Motor neuron (in vitro differentiated cells): ENCODE data around the gene BRCA2. TPM values are rescaled to one million over a fixed set of nuclear protein-coding genes. Genes with fewer than 3 reads are reported as not detected.

ENCODE experiments used
- ATAC-seq, 8 experiments: fragments of 200-7000 bp; cut with Tn5 transposase; replicated peaks in 6 of 8; 2 replicates each; pipeline ENCODE4 v1.8.0; 2021; ENCODE audit warnings: mild to moderate bottlenecking in 8 of 8, moderate library complexity in 8 of 8
- H3K27ac ChIP-seq, 2 donors: fragments of 250-450 bp; sonication (Bioruptor Pico); 2 replicates each; pipeline ENCODE4 v1.9.0; 2021; ENCODE audit warnings: antibody characterized with exemption in 2 of 2, mild to moderate bottlenecking in 2 of 2, moderate library complexity in 1 of 2
- H3K4me1 ChIP-seq, 2 donors: fragments of 250-450 bp; sonication (Bioruptor Pico); replicated peaks in 1 of 2; 2 replicates each; pipeline ENCODE4 v1.6.1; 2021; ENCODE audit warnings: antibody characterized with exemption in 2 of 2, mild to moderate bottlenecking in 2 of 2, moderate library complexity in 1 of 2
- H3K4me3 ChIP-seq, 5 donors: fragments of 250-450 bp; sonication (Bioruptor Pico); 2 replicates each; pipeline ENCODE4 v1.9.0; 2021; ENCODE audit warnings: antibody characterized with exemption in 5 of 5, mild to moderate bottlenecking in 5 of 5, moderate library complexity in 4 of 5
- WGBS, 10 experiments: fragments of 450-650 bp; shearing (Covaris generic); methylation state at CpG; one replicate each; pipeline ENCODE4 v1.0.0; 2022; 5-methylcytosine and 5-hydroxymethylcytosine counted together
- in situ Hi-C, 9 experiments: fragments of 400-800 bp; cut with MboI; loops; one replicate each; pipeline ENCODE4 v1.15.0; 2021; ENCODE audit warnings: low sequenced_read_pairs in 9 of 9, low pct_unique_long_range_greater_than_20kb in 2 of 9; ENCODE audit not compliant: unreplicated experiment in 9 of 9
- total RNA-seq, 8 experiments: library from RNA; unstranded; fragments of 300-600 nt; gene quantifications; 2 replicates each; pipeline versions ENCODE4 v1.2.3 to v1.2.4, GENCODE V29; 2022

Gene BRCA2
- total RNA-seq, 8 experiments from 2014 or later: 0.54 to 9.1 (median 1.7) TPM

- 67 to 100% (median 84%) methylated on average over 1 to 4 of the region's 4 CpGs for WGBS, 10 experiments
- in situ Hi-C loops: no loop called here
- H3K27ac ChIP-seq: no peak overlapping the region
- no peaks in the 10 kb centered on the region for H3K4me1 ChIP-seq
- H3K4me3 ChIP-seq: no peak overlapping the region
- no peak for ATAC-seq
Observed at GRCh38 chr13:32285633-32285965, 29.7 kb upstream of the BRCA2 start.

GRCh38 chr13:32297206-32297605 lies 18.1 kb upstream of the BRCA2 start:
- in situ Hi-C loops: no loop called here
- 11 to 100% (median 74%) methylated on average over 1 to 2 of the region's 2 CpGs; no CpG with 5 or more reads in 2 of the 10 experiments for WGBS, 10 experiments
- Histone ChIP-seq H3K27ac (no peak overlapping the region), H3K4me3 (no peak overlapping the region), H3K4me1 (no peaks in the 10 kb centered on the region)
- no peak for ATAC-seq

- no peak for ATAC-seq
- in situ Hi-C loops: no loop called here
- Histone ChIP-seq H3K4me3 (no peak overlapping the region), H3K4me1 (no peaks in the 10 kb centered on the region), H3K27ac (no peak overlapping the region)
- WGBS, 10 experiments: 73 to 100% (median 98%) methylated on average over 1 to 6 of the region's 6 CpGs; no CpG with 5 or more reads in 1 of the 10 experiments
Observed at GRCh38 chr13:32298695-32299094, 16.6 kb upstream of the BRCA2 start.

GRCh38 chr13:32299893-32300292 lies 15.4 kb upstream of the BRCA2 start:
- Histone ChIP-seq H3K4me1 (no peaks in the 10 kb centered on the region), H3K27ac (no peak overlapping the region), H3K4me3 (no peak overlapping the region)
- WGBS, 10 experiments: 39 to 92% (median 81%) methylated on average over 1 to 4 of the region's 4 CpGs; no CpG with 5 or more reads in 1 of the 10 experiments
- in situ Hi-C loops: loop anchor here in 2 of 9 experiments (25.0 kb wide), 2 partner anchors 263 to 388 kb away; partner anchors contain the start of gene FRY (in 1 of the 2)
- ATAC-seq: no peak

- Histone ChIP-seq H3K4me1 (no peaks in the 10 kb centered on the region), H3K4me3 (no peak overlapping the region), H3K27ac (no peak overlapping the region)
- in situ Hi-C loops: loop anchor here in 2 of 9 experiments (25.0 kb wide), 2 partner anchors 263 to 388 kb away; partner anchors contain the start of gene FRY (in 1 of the 2)
- 48 to 90% (median 80%) methylated on average over 3 to 8 of the region's 8 CpGs; no CpG with 5 or more reads in 3 of the 10 experiments for WGBS, 10 experiments
- ATAC-seq: no peak
Observed at GRCh38 chr13:32300406-32300805, 14.9 kb upstream of the BRCA2 start.

- no peaks in the 10 kb centered on the region for H3K4me1 ChIP-seq
- no peak overlapping the region for H3K27ac ChIP-seq
- WGBS, 10 experiments: 67 to 100% (median 100%) methylated on average over 1 of the region's 1 CpG; no CpG with 5 or more reads in 7 of the 10 experiments
- in situ Hi-C loops: loop anchor here in 2 of 9 experiments (25.0 kb wide), 2 partner anchors 264 to 389 kb away; partner anchors contain the start of gene FRY (in 1 of the 2)
- ATAC-seq: no peak
- H3K4me3 ChIP-seq: no peak overlapping the region
Observed at GRCh38 chr13:32300920-32301319, 14.4 kb upstream of the BRCA2 start.

- Histone ChIP-seq H3K27ac (no peak overlapping the region), H3K4me3 (no peak overlapping the region), H3K4me1 (no peaks in the 10 kb centered on the region)
- no peak for ATAC-seq
- 0 to 87% (median 67%) methylated on average over 1 to 2 of the region's 2 CpGs; no CpG with 5 or more reads in 1 of the 10 experiments for WGBS, 10 experiments
- in situ Hi-C loops: loop anchor here in 2 of 9 experiments (25.0 kb wide), 2 partner anchors 265 to 390 kb away; partner anchors contain the start of gene FRY (in 1 of the 2)
Observed at GRCh38 chr13:32302461-32302860, 12.8 kb upstream of the BRCA2 start.

- no peak overlapping the region for H3K27ac ChIP-seq
- ATAC-seq: no peak
- in situ Hi-C loops: loop anchor here in 2 of 9 experiments (25.0 kb wide), 2 partner anchors 268 to 393 kb away; partner anchors contain the start of gene FRY (in 1 of the 2)
- no peak overlapping the region for H3K4me3 ChIP-seq
- H3K4me1 ChIP-seq: no peaks in the 10 kb centered on the region
Observed at GRCh38 chr13:32305646-32306045, 9.7 kb upstream of the BRCA2 start.

- no peak overlapping the region for H3K4me3 ChIP-seq
- 32 to 96% (median 71%) methylated on average over 2 to 10 of the region's 10 CpGs for WGBS, 10 experiments
- peak in 7 of 8 experiments; percentile 22 to 96 (median 57) for ATAC-seq
- H3K4me1 ChIP-seq: peaks cover 0 to under 1% of the 10 kb centered on the region in 2 donors
- no peak overlapping the region for H3K27ac ChIP-seq
- in situ Hi-C loops: loop anchor here in 3 of 9 experiments (5.0 to 25.0 kb wide), 3 partner anchors 272 to 397 kb away; partner anchors contain the start of gene FRY (in 1 of the 3)
Observed at GRCh38 chr13:32309312-32310133, 5.8 kb upstream of the BRCA2 start.

GRCh38 chr13:32310134-32310706 lies 5.1 kb upstream of the BRCA2 start:
- Histone ChIP-seq H3K27ac (no peak overlapping the region), H3K4me1 (peaks cover 4 to 7% of the 10 kb centered on the region in 2 donors), H3K4me3 (no peak overlapping the region)
- in situ Hi-C loops: loop anchor here in 3 of 9 experiments (5.0 to 25.0 kb wide), 3 partner anchors 273 to 398 kb away; partner anchors contain the start of gene FRY (in 1 of the 3)
- peak; percentile 70 to 86 (median 78) for ATAC-seq
- WGBS, 10 experiments: 4 to 56% (median 28%) methylated on average over 2 to 11 of the region's 12 CpGs; no CpG with 5 or more reads in 1 of the 10 experiments

GRCh38 chr13:32311188-32311897 lies 4.0 kb upstream of the BRCA2 start:
- Histone ChIP-seq H3K27ac (no peak overlapping the region), H3K4me3 (no peak overlapping the region), H3K4me1 (peaks cover 7% of the 10 kb centered on the region in 2 donors)
- no peak for ATAC-seq
- WGBS, 10 experiments: 20 to 100% (median 85%) methylated on average over 1 to 5 of the region's 36 CpGs; no CpG with 5 or more reads in 5 of the 10 experiments
- in situ Hi-C loops: loop anchor here in 3 of 9 experiments (5.0 to 25.0 kb wide), 3 partner anchors 274 to 399 kb away; partner anchors contain the start of gene FRY (in 1 of the 3)
